Left colon (tissue), 2 donors: ENCODE measurements around the gene PRMT3. TPM values are rescaled to one million over a fixed set of nuclear protein-coding genes. Genes with fewer than 3 reads are reported as not detected.
"Not testable (repeated sequence)": the region's sequence is repeated elsewhere in the genome, so short reads cannot be mapped to it uniquely, and the experiment has no call there.

Experiments used
- ATAC-seq: fragments of 200-7000 bp; cut with Tn5 transposase; one replicate; pipeline ENCODE4 v1.9.1; 2020; ENCODE audit warnings: mild to moderate bottlenecking, moderate library complexity
- DNase-seq, 2 donors: peaks; one replicate each; pipeline ENCODE4 v3.0.0-alpha.2; 2020
- intact Hi-C, 2 donors: fragments of 100-400 bp; cut with DNase I in 1 of 2; cut with micrococcal nuclease in 1 of 2; formaldehyde crosslinking; loops; one replicate each; pipeline versions ENCODE4 v1.11.2 to v1.14.0; 2022; cut with DNase I, micrococcal nuclease
- long read RNA-seq: library from polyadenylated mRNA; unstranded; transcript quantifications from one replicate; pipeline ENCODE4 v2.0.0, GENCODE V29; 2021
- total RNA-seq, 2 donors: library from RNA; stranded (reverse); fragmentation: NEBNext Ultra II Directional; extraction: Animal tissue kit (Norgen Biotek cat#: 25700); gene quantifications; one replicate each; pipeline ENCODE4 v1.2.1, GENCODE V29; 2021
- donor health status: DM: no; HTN: no; CAD: no.
- donor health status: DM: yes; HTN: yes; CAD: no.

Gene PRMT3
- 10 to 100 TPM in 1 of 2 donors, 1 to 10 TPM in 1; 9.4 to 11.1 TPM for total RNA-seq
- long read RNA-seq, full-length matches to known transcripts = 23 of 28 reads
- long read RNA-seq, partial matches to known transcripts = 2 of 28 reads
- long read RNA-seq, other reads (novel, unspliced or antisense) = 3 of 28 reads

GRCh38 chr11:20387261-20388095, at the start of gene PRMT3:
PRMT3 (plus strand) TSS chr11:20387716; CDS start chr11:20387747, 31 bp downstream.
- peak; percentile 95 to 98 for DNase-seq
- intact Hi-C loops = no loop called here

DNA sequence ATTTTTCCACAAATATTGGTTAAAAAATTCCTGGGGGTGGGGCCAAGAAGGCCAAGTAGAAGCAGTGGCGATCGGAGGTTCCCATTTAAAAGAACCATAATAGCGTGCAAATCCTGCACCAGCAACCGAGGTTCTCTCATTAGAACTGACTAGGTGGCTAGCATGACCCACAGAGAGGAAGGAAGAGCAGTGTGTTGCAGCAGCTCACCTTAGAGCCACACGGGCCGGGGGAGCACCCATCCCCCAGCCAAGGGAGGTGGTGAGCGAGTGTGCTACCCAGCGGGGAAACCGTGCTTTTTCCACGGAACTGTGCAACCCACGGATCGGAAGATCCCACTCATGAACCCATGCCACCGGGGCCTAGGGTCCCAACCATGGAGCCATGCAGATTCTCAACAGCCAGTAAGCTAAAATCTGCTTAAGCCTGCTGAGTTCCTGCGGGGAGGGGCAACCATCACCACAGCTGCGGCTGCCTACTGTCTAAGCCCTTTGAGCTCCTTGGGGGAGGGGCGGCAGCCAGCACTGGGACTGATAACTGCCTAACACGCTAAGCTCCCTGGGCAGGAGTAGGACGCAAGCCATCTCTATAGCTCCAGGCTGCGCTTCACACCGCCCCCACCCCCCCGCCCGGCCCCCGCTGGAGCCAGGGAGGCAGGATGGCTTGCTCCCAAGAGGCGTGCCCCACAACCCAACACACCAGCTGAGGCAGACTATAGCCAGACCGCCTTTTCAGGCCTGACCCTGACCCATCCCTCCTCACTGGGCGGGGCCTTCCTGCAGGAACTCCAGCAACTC, 45.0 kb upstream of the PRMT3 start:
- intact Hi-C loops = no loop called here
- no peak for ATAC-seq
- no peak for DNase-seq

More at GRCh38 chr11:20387261-20388095, at the start of gene PRMT3:
- ATAC-seq = peak; percentile 93

- no peak for DNase-seq
- intact Hi-C loops = loop anchor here (5.0 to 10.0 kb wide), 3 partner anchors 216 to 406 kb away; no protein-coding TSS in a partner anchor
- ATAC-seq = peak; percentile 54
Observed at GRCh38 chr11:20351136-20351535, 36.4 kb upstream of the PRMT3 start.

DNA sequence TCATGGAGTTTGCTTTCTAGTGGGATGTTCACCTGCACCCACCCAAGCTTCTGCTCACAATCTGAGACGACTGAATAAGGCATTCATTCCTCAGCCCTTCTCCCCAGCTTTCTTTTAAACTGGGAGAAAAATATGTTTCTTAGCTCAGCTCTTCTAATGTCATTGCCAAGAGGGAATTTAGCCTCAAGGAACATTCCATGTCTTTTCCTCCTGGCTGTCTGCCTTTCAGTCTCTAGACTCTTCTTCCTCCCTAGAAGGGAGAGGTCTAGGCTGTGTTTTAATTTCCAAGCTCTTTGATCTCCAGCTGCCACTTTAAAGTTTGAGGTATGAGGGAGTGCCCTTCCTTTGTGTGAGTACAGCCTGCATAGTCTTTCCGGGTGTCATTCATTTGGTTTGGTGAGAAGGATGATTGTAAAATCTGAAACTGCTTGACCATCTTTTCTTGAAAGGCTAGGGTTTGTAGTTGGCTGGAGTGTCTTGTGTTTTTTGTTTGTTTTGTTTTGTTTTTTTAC, 35.7 kb upstream of the PRMT3 start:
- ATAC-seq = peak; percentile 59
- DNase-seq = no peak
- intact Hi-C loops = loop anchor here (5.0 to 10.0 kb wide), 3 partner anchors 217 to 407 kb away; no protein-coding TSS in a partner anchor

GRCh38 chr11:20353829-20354434, 33.6 kb upstream of the PRMT3 start:
- ATAC-seq = peak; percentile 64
- intact Hi-C loops = loop anchor here (5.0 to 10.0 kb wide), 3 partner anchors 219 to 409 kb away; no protein-coding TSS in a partner anchor
- DNase-seq = peak in 1 of 2 donors; percentile 29

- ATAC-seq (peak; percentile 85), DNase-seq (peak; percentile 33 to 59)
- intact Hi-C loops = loop anchor here (10.0 kb wide), 2 partner anchors 221 to 411 kb away; no protein-coding TSS in a partner anchor
Observed at GRCh38 chr11:20355221-20356219, 32.0 kb upstream of the PRMT3 start.

- ATAC-seq (no peak), DNase-seq (no peak)
- intact Hi-C loops = loop anchor here (10.0 kb wide), 2 partner anchors 222 to 412 kb away; no protein-coding TSS in a partner anchor
Observed at GRCh38 chr11:20357150-20357549, 30.4 kb upstream of the PRMT3 start.

- DNase-seq (peak; percentile 43 to 60), ATAC-seq (peak; percentile 57)
- intact Hi-C loops = no loop called here
Observed at GRCh38 chr11:20360650-20361049, 26.9 kb upstream of the PRMT3 start.

GRCh38 chr11:20362481-20362880, 25.0 kb upstream of the PRMT3 start:
- intact Hi-C loops = no loop called here
- ATAC-seq (no peak), DNase-seq (no peak)

GRCh38 chr11:20363149-20363499, 24.4 kb upstream of the PRMT3 start:
- intact Hi-C loops = no loop called here
- peak in 1 of 2 donors; percentile 11 for DNase-seq
- ATAC-seq = no peak

DNA sequence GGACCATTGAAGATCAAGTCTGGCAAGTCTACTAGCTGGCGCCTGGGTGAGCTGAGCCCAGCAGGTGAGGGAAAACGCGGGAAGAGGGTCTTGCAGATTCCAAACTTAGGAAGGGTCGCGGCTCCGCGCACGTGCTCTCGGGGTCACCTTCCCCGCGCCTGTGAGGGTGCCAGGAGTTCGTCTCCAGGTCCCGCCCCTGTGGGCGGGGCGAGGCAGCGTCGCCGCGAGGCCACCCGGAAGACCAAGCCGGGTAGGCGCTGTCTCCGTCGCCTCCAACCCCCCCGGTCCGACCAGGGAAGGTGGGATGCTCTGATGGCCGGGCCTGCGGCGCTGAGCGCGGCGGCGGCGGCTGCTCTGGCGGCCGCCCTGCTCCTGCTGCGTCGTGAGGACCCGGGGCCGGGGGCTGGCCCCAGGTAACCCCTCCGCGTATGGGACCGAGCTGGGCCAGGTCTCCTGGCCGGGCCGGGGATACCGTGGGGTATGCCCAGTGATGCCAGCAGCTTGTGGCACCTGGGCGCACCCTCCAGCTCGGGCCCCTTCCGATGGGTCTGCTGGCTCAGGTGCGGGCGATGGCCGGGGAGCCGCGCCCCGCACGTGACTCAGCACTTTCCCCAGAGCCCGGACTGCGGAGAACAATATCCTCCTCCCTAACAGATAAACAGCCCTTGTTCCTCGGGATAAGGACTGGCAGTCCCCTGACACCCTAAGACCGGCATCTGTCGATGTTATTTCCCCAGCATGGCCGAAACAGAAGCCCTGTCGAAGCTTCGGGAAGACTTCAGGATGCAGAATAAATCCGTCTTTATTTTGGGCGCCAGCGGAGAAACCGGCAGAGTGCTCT, 23.8 kb upstream of the PRMT3 start, which contains the start of gene HTATIP2:
Gene HTATIP2, plus strand, starts transcription at position 215 of the 841 bp plus-strand sequence. Its CDS starts 524 bp downstream, at position 739.
- intact Hi-C loops = no loop called here
- peak; percentile 91 for ATAC-seq
- peak; percentile 76 to 88 for DNase-seq

DNA sequence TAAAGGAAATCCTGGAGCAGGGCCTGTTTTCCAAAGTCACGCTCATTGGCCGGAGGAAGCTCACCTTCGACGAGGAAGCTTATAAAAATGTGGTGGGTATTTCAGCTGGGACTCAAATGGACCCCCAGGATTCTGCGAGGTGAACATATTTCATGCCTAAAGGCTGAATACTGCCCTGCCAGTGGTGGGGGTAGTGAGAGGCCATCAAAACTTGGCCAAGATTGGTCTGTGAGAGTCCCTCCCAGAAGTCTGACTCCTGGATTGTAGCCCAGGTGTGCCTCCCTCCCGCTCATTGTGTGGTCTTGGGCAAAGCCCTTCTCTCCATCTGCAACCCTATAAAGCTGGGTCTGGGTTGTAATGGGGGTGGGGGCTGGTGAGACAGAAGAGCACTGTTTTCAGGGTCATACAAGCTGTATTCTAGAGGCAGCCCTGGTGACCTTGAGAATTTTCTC, 23.1 kb upstream of the PRMT3 start:
- intact Hi-C loops = no loop called here
- no peak for DNase-seq
- peak; percentile 34 for ATAC-seq

- DNase-seq, ATAC-seq, intact Hi-C loops: not testable (repeated sequence)
Observed at GRCh38 chr11:20365465-20365864, 22.1 kb upstream of the PRMT3 start.

DNA sequence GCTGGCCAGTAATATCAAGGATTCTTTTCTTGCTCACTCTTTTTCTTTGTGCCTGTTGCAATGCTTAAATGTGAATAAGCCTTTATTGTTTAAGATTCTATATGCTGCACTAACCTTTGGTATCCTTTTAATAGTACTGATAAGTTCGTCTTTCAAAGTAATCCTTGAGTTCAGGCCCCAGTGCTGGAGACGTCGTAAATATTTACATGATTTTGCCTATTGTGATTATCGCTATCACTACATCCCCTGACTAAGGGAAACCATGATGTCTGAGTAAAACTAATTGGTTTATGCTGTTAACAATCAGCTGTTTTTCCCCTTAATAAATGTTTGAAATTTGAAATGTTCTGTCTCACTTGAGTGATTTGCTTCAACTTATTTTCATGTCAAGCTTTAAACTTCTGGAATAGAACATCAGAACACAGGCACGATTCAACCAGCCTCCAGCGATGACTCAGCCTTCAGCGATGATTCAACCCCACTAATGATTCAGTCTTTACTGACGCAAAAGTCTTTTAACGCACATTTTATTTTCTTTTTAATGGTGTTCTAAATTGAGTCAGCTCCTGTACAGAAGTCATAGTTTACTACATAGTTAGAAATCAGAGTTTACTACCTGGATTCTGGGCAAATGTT, 20.1 kb upstream of the PRMT3 start:
- ATAC-seq (no peak), DNase-seq (no peak)
- intact Hi-C loops = no loop called here

DNA sequence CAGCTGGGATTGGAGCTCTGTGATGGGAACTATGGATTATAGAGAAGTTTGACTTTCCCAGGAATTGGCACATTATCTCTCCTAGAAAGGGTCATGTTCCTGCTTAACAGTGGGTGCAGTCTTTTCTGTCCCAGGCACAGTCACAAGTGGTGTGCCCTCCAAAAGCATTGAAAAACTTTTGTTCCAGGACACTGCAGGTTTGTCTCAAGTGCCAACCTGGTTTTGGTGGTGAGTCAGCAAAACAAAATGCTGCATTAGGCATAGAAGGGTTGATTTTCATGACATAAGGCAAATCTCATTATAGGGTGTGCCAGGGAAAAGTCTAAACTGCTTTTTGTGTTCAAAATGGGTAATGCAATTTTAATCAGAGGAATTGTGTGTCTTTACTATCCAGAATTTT, 19.1 kb upstream of the PRMT3 start:
- no peak for DNase-seq
- intact Hi-C loops = no loop called here
- no peak for ATAC-seq

GRCh38 chr11:20369826-20370225, 17.7 kb upstream of the PRMT3 start:
- ATAC-seq (no peak), DNase-seq (no peak)
- intact Hi-C loops = no loop called here
